SK-N-MC (cell line): ENCODE data around the gene MARCHF7.
A peak's percentile ranks its signal among the peaks of the same experiment; 100 is the strongest.
"Not testable (repeated sequence)": the region's sequence is repeated elsewhere in the genome, so short reads cannot be mapped to it uniquely, and the experiment has no call there.

Source experiments
- DNase-seq: peaks from one replicate; pipeline ENCODE4 v3.0.0-alpha.2; 2011; ENCODE audit warnings: low read depth, low spot score
- H3K27ac ChIP-seq: fragments of 200-600 bp; sonication (generic); 2 replicates; pipeline ENCODE4 v1.5.1; 2016; ENCODE audit warnings: mixed run types
- H3K36me3 ChIP-seq: fragments of 200-600 bp; sonication (generic); 2 replicates; pipeline ENCODE4 v1.6.1; 2017; ENCODE audit warnings: antibody characterized with exemption, low read length, mixed read lengths; ENCODE audit not compliant: insufficient read depth
- H3K4me3 ChIP-seq: fragments of 200-600 bp; sonication (generic); 2 replicates; pipeline ENCODE4 v1.5.1; 2016
- H3K9ac ChIP-seq: fragments of 200-600 bp; sonication (generic); 2 replicates; pipeline ENCODE4 v1.8.0; 2017; ENCODE audit warnings: mixed run types, mixed read lengths; ENCODE audit not compliant: insufficient read length
- H3K9me3 ChIP-seq: fragments of 200-600 bp; sonication (generic); 2 replicates; pipeline ENCODE4 v1.6.1; 2017; ENCODE audit warnings: low read depth, mild to moderate bottlenecking, antibody characterized with exemption, low read length, moderate library complexity, mixed read lengths
- EZH2 ChIP-seq: fragments of 200-600 bp; sonication (generic); IDR thresholded peaks from one replicate; pipeline ENCODE4 v1.6.1; 2017; ENCODE audit warnings: antibody characterized with exemption
- FOXP2 ChIP-seq: optimal IDR thresholded peaks from 2 replicates; pipeline ENCODE3; 2011; ENCODE audit warnings: mild to moderate bottlenecking, moderate library complexity; ENCODE audit not compliant: insufficient read depth; ENCODE audit errors: extremely low read length, control extremely low read depth
- POLR2AphosphoS5 ChIP-seq: IDR thresholded peaks from 2 replicates; pipeline ENCODE4 v1.6.1; 2012; ENCODE audit warnings: mild to moderate bottlenecking, low read depth, low read length, borderline replicate concordance

Gene MARCHF7, protein sequence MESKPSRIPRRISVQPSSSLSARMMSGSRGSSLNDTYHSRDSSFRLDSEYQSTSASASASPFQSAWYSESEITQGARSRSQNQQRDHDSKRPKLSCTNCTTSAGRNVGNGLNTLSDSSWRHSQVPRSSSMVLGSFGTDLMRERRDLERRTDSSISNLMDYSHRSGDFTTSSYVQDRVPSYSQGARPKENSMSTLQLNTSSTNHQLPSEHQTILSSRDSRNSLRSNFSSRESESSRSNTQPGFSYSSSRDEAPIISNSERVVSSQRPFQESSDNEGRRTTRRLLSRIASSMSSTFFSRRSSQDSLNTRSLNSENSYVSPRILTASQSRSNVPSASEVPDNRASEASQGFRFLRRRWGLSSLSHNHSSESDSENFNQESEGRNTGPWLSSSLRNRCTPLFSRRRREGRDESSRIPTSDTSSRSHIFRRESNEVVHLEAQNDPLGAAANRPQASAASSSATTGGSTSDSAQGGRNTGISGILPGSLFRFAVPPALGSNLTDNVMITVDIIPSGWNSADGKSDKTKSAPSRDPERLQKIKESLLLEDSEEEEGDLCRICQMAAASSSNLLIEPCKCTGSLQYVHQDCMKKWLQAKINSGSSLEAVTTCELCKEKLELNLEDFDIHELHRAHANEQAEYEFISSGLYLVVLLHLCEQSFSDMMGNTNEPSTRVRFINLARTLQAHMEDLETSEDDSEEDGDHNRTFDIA

DNA sequence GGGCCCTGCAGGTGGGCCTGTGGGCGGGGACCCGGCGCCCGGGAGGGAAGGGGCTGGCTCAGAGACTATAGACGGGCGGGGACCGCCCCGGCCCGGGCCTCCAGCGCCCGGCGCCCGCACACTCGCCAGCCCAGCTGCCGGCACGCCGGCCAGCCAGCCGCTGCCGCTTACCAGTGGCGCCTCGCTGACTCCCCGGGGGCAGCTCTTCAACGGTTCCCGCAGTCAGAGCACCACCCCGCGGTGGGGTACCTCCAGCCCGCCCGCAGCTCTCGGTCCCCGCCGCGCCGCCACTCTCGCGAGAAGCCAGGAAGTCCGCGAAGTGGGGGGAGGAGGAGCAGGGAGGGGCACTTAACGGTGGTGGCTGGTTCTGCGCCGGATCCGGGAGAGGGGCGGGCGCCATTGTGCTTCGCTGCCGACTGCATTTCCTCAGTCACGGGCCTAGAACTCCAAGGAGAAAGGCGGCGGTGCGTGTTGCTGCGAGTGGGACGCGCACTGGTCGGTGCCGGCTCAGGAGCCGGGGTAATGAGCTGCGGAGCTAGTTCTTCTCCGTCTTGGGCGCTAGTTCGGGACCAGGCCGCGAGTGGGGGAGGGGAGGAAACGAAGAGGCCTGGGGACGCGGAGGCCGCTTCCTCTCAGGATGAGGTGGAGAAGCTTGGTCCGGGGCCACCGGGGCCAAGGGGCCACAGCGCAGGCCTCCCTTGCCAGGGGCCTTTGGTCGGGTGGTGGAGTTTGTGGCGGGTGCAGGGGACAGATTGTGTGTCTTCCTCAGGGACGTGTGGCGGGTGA lies at the start of gene MARCHF7:
MARCHF7 (plus strand) TSS at position 364 of the 786 bp plus-strand sequence. CDS start 16,517 bp downstream, outside the sequence.
- DNase-seq: peak; percentile 44
- Histone ChIP-seq H3K27ac (peak within 1 kb of the TSS; percentile 86), H3K36me3 (peaks cover 36% of the 10 kb centered on the region), H3K4me3 (peak within 1 kb of the TSS; percentile 84), H3K9me3 (no peaks in the 10 kb centered on the region), H3K9ac (peak within 1 kb of the TSS; percentile 91)
- no peak for TF ChIP-seq FOXP2
- peak; percentile 96 for TF ChIP-seq POLR2AphosphoS5

DNA sequence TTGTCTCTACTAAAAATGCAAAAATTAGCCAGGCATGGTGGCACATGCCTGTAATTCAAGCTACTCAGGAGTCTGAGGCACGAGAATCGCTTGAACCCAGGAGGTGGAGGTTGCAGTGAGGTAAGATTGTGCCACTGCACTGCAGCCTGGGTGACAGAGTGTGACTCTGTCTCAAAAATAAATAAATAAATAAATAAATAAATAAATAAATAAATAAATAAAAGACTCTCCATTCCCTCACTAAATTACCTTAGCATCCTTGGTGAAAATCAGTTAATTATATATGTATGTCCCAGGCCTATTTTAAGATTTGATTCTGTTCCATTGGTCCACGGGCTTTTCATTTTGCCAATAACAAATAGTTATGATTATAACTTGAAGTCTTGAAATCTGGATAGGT lies 44.9 kb upstream of the MARCHF7 start:
- H3K36me3 ChIP-seq, DNase-seq, H3K9ac ChIP-seq, H3K4me3 ChIP-seq, H3K9me3 ChIP-seq, H3K27ac ChIP-seq: not testable (repeated sequence)

DNA sequence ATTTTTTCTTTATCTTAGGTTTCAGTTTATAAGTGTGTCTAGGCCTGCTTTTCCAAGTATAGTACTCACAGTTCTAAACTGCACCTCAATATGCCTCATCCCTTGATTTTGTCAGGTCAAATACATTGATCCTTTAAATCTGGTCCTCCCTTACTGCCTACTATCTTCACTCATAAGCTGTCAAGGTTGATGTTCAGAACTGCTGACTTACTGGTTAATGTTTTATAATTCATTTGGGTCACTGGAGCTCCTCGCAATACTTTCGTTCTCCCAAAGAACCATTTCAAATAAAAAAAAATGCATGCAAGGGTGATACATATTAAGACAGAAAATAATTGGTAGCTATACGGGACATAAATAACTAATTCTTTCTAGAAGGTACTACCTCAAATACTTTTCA lies 41.3 kb upstream of the MARCHF7 start:
- TF ChIP-seq POLR2AphosphoS5: no peak
- no peak for TF ChIP-seq EZH2
- no peak for TF ChIP-seq FOXP2
- no peak for DNase-seq
- Histone ChIP-seq H3K9ac (no peak overlapping the region), H3K36me3 (no peaks in the 10 kb centered on the region), H3K9me3 (no peaks in the 10 kb centered on the region), H3K27ac (no peak overlapping the region), H3K4me3 (no peak overlapping the region)

DNA sequence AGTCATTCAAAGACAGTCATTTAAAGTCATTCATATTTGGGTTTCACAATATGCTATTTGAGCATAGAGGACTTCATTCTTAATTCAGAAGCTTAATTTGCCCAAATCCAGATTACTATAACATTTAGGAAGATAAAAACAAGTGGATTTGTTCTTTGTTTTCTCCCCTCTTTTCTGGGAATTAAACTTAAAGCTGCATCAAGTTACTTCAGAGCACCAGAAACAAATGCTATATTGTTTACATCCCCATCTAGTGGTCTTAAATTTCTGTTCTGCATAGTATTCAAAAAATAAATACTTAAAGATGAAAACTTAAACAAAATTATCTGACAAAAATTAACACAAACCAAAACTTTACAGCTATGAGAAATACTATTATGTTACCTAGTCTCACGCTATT lies 34.7 kb upstream of the MARCHF7 start:
- DNase-seq: peak; percentile 6
- Histone ChIP-seq H3K36me3 (no peaks in the 10 kb centered on the region), H3K9ac (no peak overlapping the region), H3K27ac (no peak overlapping the region), H3K9me3 (no peaks in the 10 kb centered on the region), H3K4me3 (no peak overlapping the region)
- TF ChIP-seq POLR2AphosphoS5 (no peak), EZH2 (no peak), FOXP2 (no peak)

DNA sequence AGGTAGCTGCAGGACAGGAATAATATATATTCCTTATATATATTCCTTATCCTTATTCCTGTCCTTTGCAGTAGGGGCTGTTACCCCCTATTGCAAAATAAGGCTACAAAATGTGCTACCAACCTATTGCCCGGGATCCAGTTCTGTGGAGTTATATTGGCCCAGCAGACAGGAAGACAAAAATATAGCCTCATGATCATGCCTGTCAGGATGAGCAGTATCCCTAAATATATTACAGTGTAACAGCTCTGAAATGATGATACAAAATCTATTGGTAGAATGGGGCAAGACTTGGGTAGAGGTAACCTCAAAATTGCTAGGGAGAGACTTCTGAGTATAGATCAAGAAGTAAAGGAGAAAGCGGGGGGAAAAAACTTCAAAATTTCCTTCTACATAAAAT lies 31.6 kb upstream of the MARCHF7 start:
- Histone ChIP-seq H3K4me3 (no peak overlapping the region), H3K9ac (no peak overlapping the region), H3K9me3 (no peaks in the 10 kb centered on the region), H3K36me3 (no peaks in the 10 kb centered on the region), H3K27ac (no peak overlapping the region)
- no peak for DNase-seq
- TF ChIP-seq EZH2 (no peak), POLR2AphosphoS5 (no peak), FOXP2 (no peak)

DNA sequence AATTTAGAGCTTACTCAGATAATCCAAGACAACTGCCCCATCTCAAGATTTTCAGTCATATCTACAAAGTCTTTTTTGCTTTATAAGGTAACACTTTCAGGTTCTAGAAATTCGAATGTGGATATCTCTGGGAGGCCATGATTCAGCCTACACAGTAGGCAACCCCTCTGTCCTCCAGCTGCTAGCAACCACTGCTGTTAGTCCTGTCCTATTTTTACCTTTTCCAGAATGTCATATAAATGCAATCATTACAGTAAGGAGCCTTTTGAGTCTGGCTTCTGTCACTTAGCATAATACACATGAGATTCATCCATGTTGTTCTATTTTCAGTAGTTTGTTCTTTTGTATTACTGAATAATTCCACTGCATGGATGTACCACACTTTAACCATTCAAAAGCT lies 28.5 kb upstream of the MARCHF7 start:
- H3K9me3 ChIP-seq: no peaks in the 10 kb centered on the region
- H3K27ac ChIP-seq: no peak overlapping the region
- TF ChIP-seq EZH2 (no peak), FOXP2 (no peak), POLR2AphosphoS5 (no peak)
- no peak overlapping the region for H3K9ac ChIP-seq
- no peak for DNase-seq
- H3K36me3 ChIP-seq: no peaks in the 10 kb centered on the region
- H3K4me3 ChIP-seq: no peak overlapping the region

DNA sequence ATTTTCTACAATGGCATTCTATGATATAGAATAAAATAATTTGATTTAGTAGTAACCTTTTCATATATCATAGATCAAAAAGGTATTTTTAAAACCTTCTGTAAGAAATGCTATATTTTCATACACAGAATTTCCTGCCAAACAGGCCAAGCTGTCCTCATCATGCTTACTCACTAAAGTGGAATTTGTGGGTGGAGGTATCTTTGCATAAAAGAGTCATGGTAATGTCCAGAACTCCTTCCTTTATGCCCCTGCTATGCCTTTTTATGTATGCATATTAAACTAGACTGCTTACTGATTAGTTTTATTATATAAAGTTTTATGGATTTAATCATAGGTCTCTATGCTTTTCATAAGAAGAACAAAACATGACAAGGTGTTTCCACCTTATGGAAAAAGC lies 27.5 kb upstream of the MARCHF7 start:
- no peak overlapping the region for H3K9ac ChIP-seq
- H3K9me3 ChIP-seq: no peaks in the 10 kb centered on the region
- no peak for TF ChIP-seq FOXP2
- no peak for TF ChIP-seq POLR2AphosphoS5
- TF ChIP-seq EZH2: no peak
- H3K4me3 ChIP-seq: no peak overlapping the region
- no peak overlapping the region for H3K27ac ChIP-seq
- no peak for DNase-seq
- no peaks in the 10 kb centered on the region for H3K36me3 ChIP-seq

DNA sequence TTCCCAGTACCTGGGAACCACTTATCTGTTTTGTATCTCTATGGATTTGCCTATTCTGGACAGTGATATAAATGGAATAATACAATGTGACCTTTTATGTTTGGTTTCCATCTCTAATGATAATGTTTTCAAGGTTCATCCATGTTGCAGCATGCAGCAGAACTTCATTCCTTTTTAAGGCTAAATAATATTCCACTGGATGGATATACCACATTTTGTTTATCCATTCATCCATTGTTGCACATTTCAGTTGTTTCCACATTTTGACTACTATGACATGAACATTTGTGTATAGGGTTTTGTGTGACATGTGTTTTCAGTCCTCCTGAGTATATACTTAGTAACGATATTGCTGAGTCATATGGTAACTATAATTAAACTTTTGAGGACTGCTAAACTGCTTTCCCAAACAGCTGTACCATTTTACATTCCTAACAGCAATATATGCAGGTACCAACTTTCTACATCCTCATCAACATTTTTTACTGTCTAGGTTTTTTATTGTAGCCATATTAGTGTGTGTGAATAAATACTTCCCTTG lies 17.7 kb upstream of the MARCHF7 start:
- DNase-seq: no peak
- no peaks in the 10 kb centered on the region for H3K9me3 ChIP-seq
- no peak overlapping the region for H3K9ac ChIP-seq
- no peak overlapping the region for H3K27ac ChIP-seq
- H3K36me3 ChIP-seq: peaks cover 10% of the 10 kb centered on the region
- no peak for TF ChIP-seq EZH2
- TF ChIP-seq POLR2AphosphoS5: no peak
- no peak for TF ChIP-seq FOXP2
- H3K4me3 ChIP-seq: no peak overlapping the region
